H9 (cell line): Measurements from ENCODE around the gene DACH1. TPM values are rescaled to one million over a fixed set of nuclear protein-coding genes. Genes with fewer than 3 reads are reported as not detected.

Source experiments
- DNase-seq: peaks from one replicate; pipeline ENCODE4 v3.0.0-alpha.2; 2017
- H2AFZ ChIP-seq: one replicate; pipeline ENCODE4 v1.6.1; 2013; ENCODE audit warnings: mild to moderate bottlenecking, low read length, control low read depth, moderate library complexity
- H2AK5ac ChIP-seq: 2 replicates; pipeline ENCODE4 v1.6.1; 2013; ENCODE audit warnings: low read length, control low read depth, mixed read lengths; ENCODE audit not compliant: insufficient read length
- H2BK120ac ChIP-seq: one replicate; pipeline ENCODE4 v1.6.1; 2013; ENCODE audit warnings: low read depth, mild to moderate bottlenecking, low read length, control low read depth, inconsistent platforms; ENCODE audit not compliant: poor library complexity, severe bottlenecking
- H2BK12ac ChIP-seq: 2 replicates; pipeline ENCODE4 v1.6.1; 2013; ENCODE audit warnings: low read length, control low read depth, mixed read lengths, low read depth; ENCODE audit not compliant: insufficient read length
- H2BK15ac ChIP-seq: 2 replicates; pipeline ENCODE4 v1.6.1; 2013; ENCODE audit warnings: low read depth, low read length, control low read depth
- H2BK20ac ChIP-seq: one replicate; pipeline ENCODE4 v1.6.1; 2013; ENCODE audit warnings: low read depth, mild to moderate bottlenecking, low read length, control low read depth, inconsistent platforms; ENCODE audit not compliant: poor library complexity, severe bottlenecking
- H2BK5ac ChIP-seq: 2 replicates; pipeline ENCODE4 v1.6.1; 2013; ENCODE audit warnings: low read length, control low read depth, mixed read lengths; ENCODE audit not compliant: insufficient read length
- H3K14ac ChIP-seq: 2 replicates; pipeline ENCODE4 v1.6.1; 2013; ENCODE audit warnings: low read length, control low read depth; ENCODE audit not compliant: insufficient read depth
- H3K18ac ChIP-seq: 2 replicates; pipeline ENCODE4 v1.6.1; 2013; ENCODE audit warnings: low read depth, mild to moderate bottlenecking, mixed read lengths, low read length, control low read depth; ENCODE audit not compliant: insufficient read length
- H3K23ac ChIP-seq: 2 replicates; pipeline ENCODE4 v1.6.1; 2013; ENCODE audit warnings: low read length, control low read depth, mixed read lengths, low read depth; ENCODE audit not compliant: insufficient read length
- H3K23me2 ChIP-seq: 2 replicates; pipeline ENCODE4 v1.6.1; 2013; ENCODE audit warnings: low read depth, mild to moderate bottlenecking, mixed read lengths, low read length, control low read depth; ENCODE audit not compliant: insufficient read length, poor library complexity, severe bottlenecking
- H3K27ac ChIP-seq: 2 replicates; pipeline ENCODE4 v1.5.1; 2013; ENCODE audit warnings: low read length, control low read depth, mixed read lengths, low read depth; ENCODE audit not compliant: insufficient read length
- H3K27me3 ChIP-seq: 2 replicates; pipeline ENCODE4 v1.6.1; 2013; ENCODE audit warnings: low read length, control low read depth, inconsistent platforms; ENCODE audit not compliant: insufficient read depth
- H3K4ac ChIP-seq: 2 replicates; pipeline ENCODE4 v1.6.1; 2013; ENCODE audit warnings: low read depth, mild to moderate bottlenecking, control low read depth, inconsistent platforms, low read length, moderate library complexity
- H3K4me1 ChIP-seq: 2 replicates; pipeline ENCODE4 v1.6.1; 2013; ENCODE audit warnings: low read length, control low read depth, inconsistent platforms; ENCODE audit not compliant: insufficient read depth
- H3K4me2 ChIP-seq: 2 replicates; pipeline ENCODE4 v1.6.1; 2013; ENCODE audit warnings: low read length, control low read depth, mixed read lengths; ENCODE audit not compliant: insufficient read length, insufficient read depth
- H3K56ac ChIP-seq: 2 replicates; pipeline ENCODE4 v1.6.1; 2013; ENCODE audit warnings: low read depth, mild to moderate bottlenecking, mixed read lengths, low read length, control low read depth; ENCODE audit not compliant: insufficient read length
- H3K79me1 ChIP-seq: 2 replicates; pipeline ENCODE4 v1.6.1; 2013; ENCODE audit warnings: low read depth, mild to moderate bottlenecking, moderate library complexity, low read length, control low read depth, inconsistent platforms; ENCODE audit not compliant: insufficient read depth, poor library complexity, severe bottlenecking
- H3K79me2 ChIP-seq: 2 replicates; pipeline ENCODE4 v1.6.1; 2013; ENCODE audit warnings: low read length, control low read depth, inconsistent platforms; ENCODE audit not compliant: insufficient read depth
- H3K9ac ChIP-seq: 2 replicates; pipeline ENCODE4 v1.6.1; 2013; ENCODE audit warnings: low read length, control low read depth, mixed read lengths; ENCODE audit not compliant: insufficient read length; ENCODE audit errors: extremely low read depth
- H3K9me3 ChIP-seq: one replicate; pipeline ENCODE4 v1.6.1; 2013; ENCODE audit warnings: low read depth, low read length, inconsistent platforms; ENCODE audit not compliant: control insufficient read depth
- H3T11ph ChIP-seq: one replicate; pipeline ENCODE4 v1.6.1; 2013; ENCODE audit warnings: mild to moderate bottlenecking, low read length, control low read depth, inconsistent platforms
- H4K20me1 ChIP-seq: one replicate; pipeline ENCODE4 v1.6.1; 2013; ENCODE audit not compliant: control insufficient read depth, insufficient read length, insufficient read depth
- H4K5ac ChIP-seq: 2 replicates; pipeline ENCODE4 v1.6.1; 2013; ENCODE audit warnings: low read depth, mild to moderate bottlenecking, mixed read lengths, low read length, control low read depth; ENCODE audit not compliant: insufficient read length
- H4K8ac ChIP-seq: replicated peaks from 2 replicates; pipeline ENCODE4 v1.6.1; 2013; ENCODE audit warnings: low read length, control low read depth, mixed read lengths, low read depth; ENCODE audit not compliant: insufficient read length
- H4K91ac ChIP-seq: 2 replicates; pipeline ENCODE4 v1.6.1; 2013; ENCODE audit warnings: low read depth, mild to moderate bottlenecking, moderate library complexity, mixed read lengths, low read length, control low read depth; ENCODE audit not compliant: insufficient read length
- H3K27ac Mint-ChIP-seq, 3 experiments: 2 replicates in 2 of 3; 3 replicates in 1 of 3; pipeline ENCODE4 v1.8.0; 2020 to 2021; ENCODE audit warnings: mixed read lengths in 3 of 3, mild to moderate bottlenecking in 1 of 3, moderate library complexity in 1 of 3
- H3K27me3 Mint-ChIP-seq: 2 replicates; pipeline ENCODE4 v1.8.0; 2021; ENCODE audit warnings: low read depth, mild to moderate bottlenecking, moderate library complexity, mixed read lengths
- H3K36me3 Mint-ChIP-seq, 3 experiments: 2 replicates in 2 of 3; 3 replicates in 1 of 3; pipeline ENCODE4 v1.8.0; 2020 to 2021; ENCODE audit warnings: low read depth in 3 of 3, mixed read lengths in 3 of 3; ENCODE audit not compliant: insufficient read depth in 1 of 3
- H3K4me1 Mint-ChIP-seq, 2 experiments: 2 replicates each; pipeline ENCODE4 v1.8.0; 2020; ENCODE audit warnings: mixed read lengths in 2 of 2
- H3K4me3 Mint-ChIP-seq, 2 experiments: 2 replicates in 1 of 2; 3 replicates in 1 of 2; pipeline ENCODE4 v1.8.0; 2020 to 2021; ENCODE audit warnings: mild to moderate bottlenecking in 2 of 2, mixed read lengths in 2 of 2, moderate library complexity in 1 of 2
- H3K9me3 Mint-ChIP-seq, 2 experiments: 2 replicates in 1 of 2; 3 replicates in 1 of 2; pipeline ENCODE4 v1.8.0; 2020; ENCODE audit warnings: mild to moderate bottlenecking in 2 of 2, mixed read lengths in 2 of 2, moderate library complexity in 1 of 2
- CTCF ChIP-seq: fragments of 200-600 bp; sonication (generic); conservative IDR thresholded peaks from 3 replicates; pipeline ENCODE4 v1.8.0; 2021; ENCODE audit warnings: antibody characterized with exemption, mild to moderate bottlenecking
- WGBS: extraction: QIAGEN DNeasy Blood & Tissue Kit; methylation state at CpG from one replicate; pipeline ENCODE4 v1.1.7; 2013; ENCODE audit warnings: missing lambda C conversion rate, low lambda C conversion rate, mixed read lengths; ENCODE audit not compliant: insufficient read length; ENCODE audit errors: extremely low coverage; 5-methylcytosine and 5-hydroxymethylcytosine counted together
- total RNA-seq: library from RNA; stranded (reverse); gene quantifications from 2 replicates; pipeline ENCODE4 v1.2.1, GENCODE V29; 2021

The DACH1 gene
- total RNA-seq, 1 experiment from 2014 or later: not detected

GRCh38 chr13:71701741-71702140 is 165.3 kb downstream of the DACH1 start:
- Mint-ChIP-seq H3K4me1 (peaks cover 7 to 8% of the 10 kb centered on the region in 2 experiments), H3K4me3 (no peak overlapping the region), H3K9me3 (no peaks in the 10 kb centered on the region), H3K36me3 (no peaks in the 10 kb centered on the region), H3K27ac (no peak overlapping the region), H3K27me3 (no peaks in the 10 kb centered on the region)
- no peaks in the 10 kb centered on the region for H3K23me2 ChIP-seq
- H4K20me1 ChIP-seq: no peaks in the 10 kb centered on the region
- no peak for DNase-seq
- H2BK15ac ChIP-seq: no peak overlapping the region
- no peak overlapping the region for H3K4me2 ChIP-seq
- H3K9ac ChIP-seq: no peak overlapping the region
- H3K23ac ChIP-seq: no peak overlapping the region
- no peak overlapping the region for H4K91ac ChIP-seq
- no peak overlapping the region for H4K8ac ChIP-seq
- no peaks in the 10 kb centered on the region for H3K79me2 ChIP-seq
- H3K18ac ChIP-seq: no peak overlapping the region
- WGBS: no CpG with 5 or more reads among the region's 4 CpGs
- TF ChIP-seq CTCF: no peak
- H3K27me3 ChIP-seq: no peaks in the 10 kb centered on the region
- no peaks in the 10 kb centered on the region for H3K79me1 ChIP-seq
- no peak overlapping the region for H3K14ac ChIP-seq
- no peak overlapping the region for H3K56ac ChIP-seq
- H3K4me1 ChIP-seq: no peaks in the 10 kb centered on the region
- H2BK20ac ChIP-seq: no peak overlapping the region
- H2BK12ac ChIP-seq: no peak overlapping the region
- H3K9me3 ChIP-seq: no peaks in the 10 kb centered on the region
- H2AFZ ChIP-seq: no peak overlapping the region
- H2BK120ac ChIP-seq: no peak overlapping the region
- no peak overlapping the region for H4K5ac ChIP-seq
- H3T11ph ChIP-seq: no peak overlapping the region
- H2AK5ac ChIP-seq: no peak overlapping the region
- H3K27ac ChIP-seq: no peak overlapping the region
- H2BK5ac ChIP-seq: no peak overlapping the region
- no peak overlapping the region for H3K4ac ChIP-seq
